ELR (cell line): ENCODE measurements around the gene RNF225.
"Not testable (repeated sequence)": the region's sequence is repeated elsewhere in the genome, so short reads cannot be mapped to it uniquely, and the experiment has no call there.

ENCODE experiments used
- DNase-seq: peaks from one replicate; pipeline ENCODE4 v3.0.0-alpha.2; 2015; ENCODE audit warnings: low read depth

Gene RNF225

GRCh38 chr19:58362272-58362994, 33.0 kb upstream of the RNF225 start, which contains the start of gene ZNF497:
TSS of gene ZNF497 (minus strand) at chr19:58362751. CDS start at chr19:58357635, 5,116 bp downstream.
- peak; percentile 91 for DNase-seq

GRCh38 chr19:58364146-58364545, 31.3 kb upstream of the RNF225 start:
- DNase-seq = no peak

GRCh38 chr19:58366585-58367430, 28.6 kb upstream of the RNF225 start:
- no peak for DNase-seq

GRCh38 chr19:58367698-58368454, 27.6 kb upstream of the RNF225 start:
- no peak for DNase-seq

GRCh38 chr19:58368561-58369360, 26.7 kb upstream of the RNF225 start:
- no peak for DNase-seq

- DNase-seq = no peak
Measured at GRCh38 chr19:58372311-58373133, 22.9 kb upstream of the RNF225 start.

- peak; percentile 47 for DNase-seq
Measured at GRCh38 chr19:58374200-58374599, 21.3 kb upstream of the RNF225 start.

GRCh38 chr19:58376724-58377123, 18.7 kb upstream of the RNF225 start:
- DNase-seq = not testable (repeated sequence)

- DNase-seq = no peak
Measured at GRCh38 chr19:58379246-58379645, 16.2 kb upstream of the RNF225 start.

GRCh38 chr19:58380037-58380661, 15.3 kb upstream of the RNF225 start:
- DNase-seq = no peak

GRCh38 chr19:58380662-58381459, 14.6 kb upstream of the RNF225 start, which contains the start of gene ZNF837:
TSS of gene ZNF837 (minus strand) at chr19:58381030. CDS start at chr19:58369332, 11,698 bp downstream.
- DNase-seq = peak; percentile 100

- DNase-seq = no peak
Measured at GRCh38 chr19:58381460-58382212, 13.8 kb upstream of the RNF225 start.

- no peak for DNase-seq
Measured at GRCh38 chr19:58382997-58383603, 12.4 kb upstream of the RNF225 start.

GRCh38 chr19:58385313-58385890, 10.1 kb upstream of the RNF225 start:
- DNase-seq = no peak

GRCh38 chr19:58385891-58386575, 9.4 kb upstream of the RNF225 start:
- DNase-seq = no peak

GRCh38 chr19:58386576-58387337, 8.7 kb upstream of the RNF225 start, which contains the start of gene RPS5:
TSS of gene RPS5 (plus strand) at chr19:58387269. CDS start at chr19:58388138, 869 bp downstream.
- peak; percentile 98 for DNase-seq
